ENCODE results near the gene ARF1. TPM values are rescaled to one million over a fixed set of nuclear protein-coding genes. Genes with fewer than 3 reads are reported as not detected.

ARF1 gene
- total RNA-seq, 1 donor from 2014 or later, result 404 TPM

GRCh38 chr1:228043281-228043848 lies 39.1 kb upstream of the ARF1 start:
- intact Hi-C loops (cut with micrococcal nuclease), result no loop called here
- H3K36me3 Mint-ChIP-seq (ENCODE audit: low read depth), result no peaks in the 10 kb centered on the region
- no peak overlapping the region for H3K4me3 Mint-ChIP-seq
- DNase-seq (ENCODE audit: low spot score), result no peak
- no peaks in the 10 kb centered on the region for H3K4me1 Mint-ChIP-seq (ENCODE audit: low read depth)
- H3K27ac Mint-ChIP-seq, result no peak overlapping the region
- no peaks in the 10 kb centered on the region for H3K9me3 Mint-ChIP-seq
- peaks cover 7% of the 10 kb centered on the region for H3K27me3 Mint-ChIP-seq (ENCODE audit: insufficient read depth)

GRCh38 chr1:228044961-228045360 lies 37.5 kb upstream of the ARF1 start:
- Mint-ChIP-seq H3K27me3 (ENCODE audit: insufficient read depth) (peaks cover 3% of the 10 kb centered on the region), H3K4me1 (ENCODE audit: low read depth) (no peaks in the 10 kb centered on the region), H3K27ac (no peak overlapping the region), H3K4me3 (no peak overlapping the region), H3K9me3 (no peaks in the 10 kb centered on the region), H3K36me3 (ENCODE audit: low read depth) (no peaks in the 10 kb centered on the region)
- intact Hi-C loops (cut with micrococcal nuclease), result no loop called here
- DNase-seq (ENCODE audit: low spot score), result no peak

DNA sequence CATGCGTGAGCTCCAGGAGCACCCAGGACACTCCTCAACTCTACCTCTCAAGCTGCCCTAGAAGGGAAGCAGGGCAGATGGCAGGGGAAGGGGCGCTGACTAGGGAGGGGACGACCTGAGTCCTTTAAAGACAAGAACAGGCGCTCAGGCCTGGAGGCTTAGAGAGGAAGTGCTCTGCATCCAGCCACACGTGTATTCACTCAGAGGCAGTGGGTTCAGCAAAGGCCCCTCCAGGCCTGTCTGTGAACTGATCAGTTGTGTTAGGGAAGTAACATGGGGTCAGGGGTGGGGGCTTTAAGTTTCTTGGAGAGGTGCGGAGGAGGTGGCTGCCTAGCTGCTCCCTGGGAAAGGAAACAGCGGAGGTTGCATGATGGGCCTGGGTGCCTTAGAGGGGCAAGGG lies 37.1 kb upstream of the ARF1 start:
- no peak overlapping the region for H3K27ac Mint-ChIP-seq

GRCh38 chr1:228045871-228046270 lies 36.6 kb upstream of the ARF1 start:
- intact Hi-C loops (cut with micrococcal nuclease), result no loop called here
- Mint-ChIP-seq H3K9me3 (no peaks in the 10 kb centered on the region), H3K27me3 (ENCODE audit: insufficient read depth) (peaks cover 1% of the 10 kb centered on the region), H3K4me3 (no peak overlapping the region), H3K4me1 (ENCODE audit: low read depth) (no peaks in the 10 kb centered on the region), H3K36me3 (ENCODE audit: low read depth) (no peaks in the 10 kb centered on the region), H3K27ac (no peak overlapping the region)
- DNase-seq (ENCODE audit: low spot score), result no peak

More for the DNA sequence above, 37.1 kb upstream of the ARF1 start:
- H3K9me3 Mint-ChIP-seq, result no peaks in the 10 kb centered on the region
- no peak overlapping the region for H3K4me3 Mint-ChIP-seq
- H3K27me3 Mint-ChIP-seq (ENCODE audit: insufficient read depth), result peaks cover 1% of the 10 kb centered on the region
- no peak for DNase-seq (ENCODE audit: low spot score)
- no peaks in the 10 kb centered on the region for H3K4me1 Mint-ChIP-seq (ENCODE audit: low read depth)
- intact Hi-C loops (cut with micrococcal nuclease), result no loop called here
- H3K36me3 Mint-ChIP-seq (ENCODE audit: low read depth), result no peaks in the 10 kb centered on the region

GRCh38 chr1:228046421-228047182 lies 35.9 kb upstream of the ARF1 start:
- Mint-ChIP-seq H3K27ac (no peak overlapping the region), H3K36me3 (ENCODE audit: low read depth) (no peaks in the 10 kb centered on the region), H3K27me3 (ENCODE audit: insufficient read depth) (peaks cover 1% of the 10 kb centered on the region), H3K4me3 (no peak overlapping the region), H3K4me1 (ENCODE audit: low read depth) (no peaks in the 10 kb centered on the region), H3K9me3 (no peaks in the 10 kb centered on the region)
- DNase-seq (ENCODE audit: low spot score), result no peak
- intact Hi-C loops (cut with micrococcal nuclease), result no loop called here

DNA sequence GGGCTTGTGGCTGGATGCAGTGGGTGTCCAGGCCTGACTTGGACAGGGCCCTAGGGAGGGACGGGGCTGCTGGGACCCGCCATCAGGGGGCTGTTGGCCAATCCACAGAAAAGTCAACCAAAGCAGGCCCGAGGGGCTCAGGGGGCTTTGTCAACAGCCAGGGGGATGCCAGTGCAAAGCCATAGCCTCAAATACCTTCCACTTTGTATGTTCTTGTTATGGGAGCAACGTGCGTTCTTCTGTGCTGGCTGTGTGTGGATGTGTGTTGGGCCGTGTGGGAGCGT lies 35.4 kb upstream of the ARF1 start:
- Mint-ChIP-seq H3K27me3 (ENCODE audit: insufficient read depth) (peaks cover 1% of the 10 kb centered on the region), H3K9me3 (no peaks in the 10 kb centered on the region)
- intact Hi-C loops (cut with micrococcal nuclease), result no loop called here

DNA sequence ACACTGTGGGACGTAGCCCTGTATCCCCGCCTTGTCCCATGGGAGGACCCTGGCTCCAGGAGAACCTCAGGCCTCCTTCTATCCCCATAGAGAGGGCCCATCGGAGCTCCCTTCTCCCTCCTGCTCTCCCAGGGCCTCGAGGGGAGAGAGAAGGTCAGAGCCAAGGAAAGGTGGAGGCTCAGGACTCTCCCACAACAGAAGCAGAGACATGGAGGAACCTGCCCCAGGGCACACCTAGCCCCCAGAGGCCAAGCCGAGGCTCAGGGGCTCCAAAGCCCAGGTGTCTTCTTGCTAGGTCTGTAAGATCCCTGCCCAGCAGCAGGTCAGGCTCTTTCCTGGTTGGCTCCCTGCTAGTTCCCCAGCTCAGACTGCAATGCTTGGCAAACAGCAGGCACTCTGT lies 34.4 kb upstream of the ARF1 start:
- no peaks in the 10 kb centered on the region for H3K4me1 Mint-ChIP-seq (ENCODE audit: low read depth)
- H3K4me3 Mint-ChIP-seq, result no peak overlapping the region
- H3K36me3 Mint-ChIP-seq (ENCODE audit: low read depth), result no peaks in the 10 kb centered on the region
- H3K27me3 Mint-ChIP-seq (ENCODE audit: insufficient read depth), result peaks cover 3% of the 10 kb centered on the region
- no peak overlapping the region for H3K27ac Mint-ChIP-seq
- H3K9me3 Mint-ChIP-seq, result no peaks in the 10 kb centered on the region
- DNase-seq (ENCODE audit: low spot score), result no peak
- intact Hi-C loops (cut with micrococcal nuclease), result no loop called here

More for the DNA sequence above, 35.4 kb upstream of the ARF1 start:
- H3K4me3 Mint-ChIP-seq, result no peak overlapping the region
- DNase-seq (ENCODE audit: low spot score), result no peak
- H3K4me1 Mint-ChIP-seq (ENCODE audit: low read depth), result no peaks in the 10 kb centered on the region
- H3K36me3 Mint-ChIP-seq (ENCODE audit: low read depth), result no peaks in the 10 kb centered on the region
- no peak overlapping the region for H3K27ac Mint-ChIP-seq

GRCh38 chr1:228048659-228049298 lies 33.7 kb upstream of the ARF1 start:
- intact Hi-C loops (cut with micrococcal nuclease), result no loop called here
- H3K9me3 Mint-ChIP-seq, result no peaks in the 10 kb centered on the region

GRCh38 chr1:228050571-228051231 lies 31.8 kb upstream of the ARF1 start:
- Mint-ChIP-seq H3K27ac (no peak overlapping the region), H3K36me3 (ENCODE audit: low read depth) (no peaks in the 10 kb centered on the region)
- intact Hi-C loops (cut with micrococcal nuclease), result no loop called here

More at GRCh38 chr1:228048659-228049298, 33.7 kb upstream of the ARF1 start:
- H3K36me3 Mint-ChIP-seq (ENCODE audit: low read depth), result no peaks in the 10 kb centered on the region
- H3K4me1 Mint-ChIP-seq (ENCODE audit: low read depth), result no peaks in the 10 kb centered on the region
- H3K4me3 Mint-ChIP-seq, result no peak overlapping the region
- peaks cover 3% of the 10 kb centered on the region for H3K27me3 Mint-ChIP-seq (ENCODE audit: insufficient read depth)
- H3K27ac Mint-ChIP-seq, result no peak overlapping the region
- DNase-seq (ENCODE audit: low spot score), result no peak

DNA sequence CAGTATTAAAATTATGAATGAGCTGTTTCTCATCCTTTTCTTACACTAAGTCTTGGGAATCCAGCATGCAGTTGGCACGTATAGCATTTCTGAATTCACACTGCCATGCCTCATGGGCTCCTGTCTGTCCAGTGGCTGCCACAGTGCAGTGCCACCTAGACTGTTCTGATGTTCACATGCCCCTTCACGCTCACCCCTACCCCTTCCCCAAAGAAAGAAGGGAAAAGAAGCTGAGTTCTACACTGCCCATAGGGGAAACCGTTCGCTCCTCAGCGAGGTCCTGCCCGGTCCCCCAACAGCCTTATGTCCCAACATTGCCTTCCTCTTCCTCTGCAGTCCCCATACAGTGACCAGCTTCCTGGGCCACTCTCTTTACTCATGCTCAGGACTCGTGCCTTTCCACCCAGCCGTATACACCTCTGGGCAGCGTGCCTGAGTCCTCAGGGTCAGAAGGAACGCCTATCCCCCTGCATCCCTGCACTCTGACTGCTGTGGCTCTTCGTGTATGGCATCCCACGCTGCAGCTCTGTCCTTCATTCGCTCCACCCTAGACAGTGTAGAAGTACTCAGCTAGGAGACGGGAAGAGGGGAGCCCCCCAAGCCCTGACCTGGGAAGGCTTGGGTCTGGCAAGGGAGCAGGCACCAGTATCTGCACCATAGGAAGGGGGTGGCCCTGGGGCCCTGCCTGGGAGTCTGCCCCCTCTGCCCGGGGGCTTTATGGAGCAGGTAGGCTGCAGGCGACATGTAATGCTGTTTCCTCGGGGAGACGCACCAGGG lies 24.1 kb upstream of the ARF1 start:
- intact Hi-C loops (cut with micrococcal nuclease), result loop anchor here (2.0 kb wide), 1 partner anchor 50 kb away; the partner anchor contains the start of gene MRPL55
- Mint-ChIP-seq H3K4me3 (no peak overlapping the region), H3K36me3 (ENCODE audit: low read depth) (no peaks in the 10 kb centered on the region), H3K4me1 (ENCODE audit: low read depth) (no peaks in the 10 kb centered on the region), H3K9me3 (no peaks in the 10 kb centered on the region), H3K27me3 (ENCODE audit: insufficient read depth) (peaks cover 46% of the 10 kb centered on the region), H3K27ac (no peak overlapping the region)
- no peak for DNase-seq (ENCODE audit: low spot score)

More at GRCh38 chr1:228050571-228051231, 31.8 kb upstream of the ARF1 start:
- DNase-seq (ENCODE audit: low spot score), result no peak
- Mint-ChIP-seq H3K9me3 (no peaks in the 10 kb centered on the region), H3K27me3 (ENCODE audit: insufficient read depth) (peaks cover 10% of the 10 kb centered on the region), H3K4me3 (no peak overlapping the region), H3K4me1 (ENCODE audit: low read depth) (no peaks in the 10 kb centered on the region)

- intact Hi-C loops (cut with micrococcal nuclease), result loop anchor here (1.0 to 2.0 kb wide), 3 partner anchors 23 to 81 kb away; partner anchors contain the start of genes ARF1, GUK1 and MRPL55
- DNase-seq (ENCODE audit: low spot score), result peak; percentile 23
- Mint-ChIP-seq H3K9me3 (no peaks in the 10 kb centered on the region), H3K4me3 (no peak overlapping the region), H3K4me1 (ENCODE audit: low read depth) (no peaks in the 10 kb centered on the region), H3K27me3 (ENCODE audit: insufficient read depth) (peaks cover 43% of the 10 kb centered on the region), H3K27ac (no peak overlapping the region), H3K36me3 (ENCODE audit: low read depth) (no peaks in the 10 kb centered on the region)
Observed at GRCh38 chr1:228058949-228059633, 23.4 kb upstream of the ARF1 start.
